GM06990 (cell line): Measurements from ENCODE around the gene RAVER1.
A peak's percentile ranks its signal among the peaks of the same experiment; 100 is the strongest.
"Not testable (repeated sequence)": the region's sequence is repeated elsewhere in the genome, so short reads cannot be mapped to it uniquely, and the experiment has no call there.

Experiments used
- DNase-seq: peaks from one replicate; pipeline ENCODE4 v3.0.0-alpha.2; 2011; ENCODE audit not compliant: insufficient read length; ENCODE audit errors: extremely low read depth
- H3K27me3 ChIP-seq: replicated peaks from 2 replicates; pipeline ENCODE4 v1.6.0; 2011; ENCODE audit warnings: low read length; ENCODE audit not compliant: control insufficient read depth, insufficient read depth
- H3K36me3 ChIP-seq: 2 replicates; pipeline ENCODE4 v1.5.1; 2011; ENCODE audit warnings: low read length; ENCODE audit not compliant: control insufficient read depth, insufficient read depth
- H3K4me3 ChIP-seq: replicated peaks from 2 replicates; pipeline ENCODE4 v1.5.1; 2011; ENCODE audit warnings: low read depth, mild to moderate bottlenecking, control low read depth, low read length
- TF ChIP-seq, protein P1 (sequence below): IDR thresholded peaks from 2 replicates; pipeline ENCODE4 v1.5.1; 2011; ENCODE audit warnings: low read length, control low read depth, mild to moderate bottlenecking, inconsistent platforms; ENCODE audit not compliant: insufficient read depth, poor library complexity, severe bottlenecking

Gene RAVER1, protein sequence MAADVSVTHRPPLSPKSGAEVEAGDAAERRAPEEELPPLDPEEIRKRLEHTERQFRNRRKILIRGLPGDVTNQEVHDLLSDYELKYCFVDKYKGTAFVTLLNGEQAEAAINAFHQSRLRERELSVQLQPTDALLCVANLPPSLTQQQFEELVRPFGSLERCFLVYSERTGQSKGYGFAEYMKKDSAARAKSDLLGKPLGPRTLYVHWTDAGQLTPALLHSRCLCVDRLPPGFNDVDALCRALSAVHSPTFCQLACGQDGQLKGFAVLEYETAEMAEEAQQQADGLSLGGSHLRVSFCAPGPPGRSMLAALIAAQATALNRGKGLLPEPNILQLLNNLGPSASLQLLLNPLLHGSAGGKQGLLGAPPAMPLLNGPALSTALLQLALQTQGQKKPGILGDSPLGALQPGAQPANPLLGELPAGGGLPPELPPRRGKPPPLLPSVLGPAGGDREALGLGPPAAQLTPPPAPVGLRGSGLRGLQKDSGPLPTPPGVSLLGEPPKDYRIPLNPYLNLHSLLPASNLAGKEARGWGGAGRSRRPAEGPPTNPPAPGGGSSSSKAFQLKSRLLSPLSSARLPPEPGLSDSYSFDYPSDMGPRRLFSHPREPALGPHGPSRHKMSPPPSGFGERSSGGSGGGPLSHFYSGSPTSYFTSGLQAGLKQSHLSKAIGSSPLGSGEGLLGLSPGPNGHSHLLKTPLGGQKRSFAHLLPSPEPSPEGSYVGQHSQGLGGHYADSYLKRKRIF

DNA sequence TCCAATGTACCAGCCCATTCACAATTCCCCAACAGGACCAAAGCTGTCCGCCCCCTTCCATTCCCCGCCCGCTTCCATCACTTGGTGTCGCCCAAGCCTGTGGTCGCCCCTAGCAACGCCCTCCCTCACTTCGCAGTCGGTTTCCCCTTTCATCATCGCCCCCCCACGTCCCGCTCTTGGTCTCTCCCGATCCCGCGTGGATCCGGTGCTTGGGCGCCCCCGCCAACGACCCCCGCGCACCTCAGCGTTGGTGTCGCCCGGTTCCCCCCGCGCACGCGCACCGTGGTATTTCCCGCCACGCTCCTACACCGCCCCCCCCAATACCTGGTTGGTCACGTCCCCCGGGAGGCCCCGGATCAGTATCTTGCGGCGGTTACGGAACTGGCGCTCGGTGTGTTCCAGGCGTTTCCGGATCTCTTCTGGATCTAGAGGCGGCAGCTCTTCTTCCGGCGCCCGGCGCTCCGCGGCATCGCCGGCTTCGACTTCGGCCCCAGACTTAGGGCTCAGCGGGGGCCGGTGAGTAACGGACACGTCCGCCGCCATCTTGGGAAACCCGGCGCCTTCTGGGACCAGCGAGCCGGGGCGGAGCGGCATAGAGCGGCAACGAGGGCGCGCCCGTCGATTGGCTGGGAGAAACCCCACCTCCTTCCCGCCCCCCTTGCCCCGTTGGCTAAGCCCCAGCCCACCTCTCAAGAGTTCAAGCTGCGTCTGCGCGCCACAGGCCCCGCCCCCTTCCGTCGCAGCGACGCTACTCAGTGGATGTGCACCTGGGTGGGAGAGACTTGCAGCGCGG, at the start of gene RAVER1:
TSS of gene RAVER1 (minus strand) at position 565 of the 793 bp plus-strand sequence. CDS start at position 543, 22 bp downstream.
- H3K27me3 ChIP-seq: no peaks in the 10 kb centered on the region
- TF ChIP-seq, protein P1, sequence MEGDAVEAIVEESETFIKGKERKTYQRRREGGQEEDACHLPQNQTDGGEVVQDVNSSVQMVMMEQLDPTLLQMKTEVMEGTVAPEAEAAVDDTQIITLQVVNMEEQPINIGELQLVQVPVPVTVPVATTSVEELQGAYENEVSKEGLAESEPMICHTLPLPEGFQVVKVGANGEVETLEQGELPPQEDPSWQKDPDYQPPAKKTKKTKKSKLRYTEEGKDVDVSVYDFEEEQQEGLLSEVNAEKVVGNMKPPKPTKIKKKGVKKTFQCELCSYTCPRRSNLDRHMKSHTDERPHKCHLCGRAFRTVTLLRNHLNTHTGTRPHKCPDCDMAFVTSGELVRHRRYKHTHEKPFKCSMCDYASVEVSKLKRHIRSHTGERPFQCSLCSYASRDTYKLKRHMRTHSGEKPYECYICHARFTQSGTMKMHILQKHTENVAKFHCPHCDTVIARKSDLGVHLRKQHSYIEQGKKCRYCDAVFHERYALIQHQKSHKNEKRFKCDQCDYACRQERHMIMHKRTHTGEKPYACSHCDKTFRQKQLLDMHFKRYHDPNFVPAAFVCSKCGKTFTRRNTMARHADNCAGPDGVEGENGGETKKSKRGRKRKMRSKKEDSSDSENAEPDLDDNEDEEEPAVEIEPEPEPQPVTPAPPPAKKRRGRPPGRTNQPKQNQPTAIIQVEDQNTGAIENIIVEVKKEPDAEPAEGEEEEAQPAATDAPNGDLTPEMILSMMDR: no peak
- H3K36me3 ChIP-seq: peaks cover 35% of the 10 kb centered on the region
- peak; percentile 98 for DNase-seq
- H3K4me3 ChIP-seq: peak within 1 kb of the TSS; percentile 93

DNA sequence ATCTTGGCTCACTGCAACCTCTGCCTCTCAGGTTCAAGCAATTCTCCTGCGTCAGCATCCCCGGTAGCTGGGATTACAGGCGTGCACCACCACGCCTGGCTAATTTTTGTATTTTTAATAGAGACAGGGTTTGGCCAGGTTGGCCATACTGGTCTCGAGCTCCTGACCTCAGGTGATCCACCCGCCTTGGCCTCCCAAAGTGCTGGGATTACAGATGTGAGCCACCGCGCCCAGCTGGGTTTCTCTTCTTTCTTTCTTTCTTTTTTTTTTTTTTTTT, 49.8 kb upstream of the RAVER1 start:
- not testable (repeated sequence) for H3K27me3 ChIP-seq, H3K4me3 ChIP-seq, DNase-seq, H3K36me3 ChIP-seq

DNA sequence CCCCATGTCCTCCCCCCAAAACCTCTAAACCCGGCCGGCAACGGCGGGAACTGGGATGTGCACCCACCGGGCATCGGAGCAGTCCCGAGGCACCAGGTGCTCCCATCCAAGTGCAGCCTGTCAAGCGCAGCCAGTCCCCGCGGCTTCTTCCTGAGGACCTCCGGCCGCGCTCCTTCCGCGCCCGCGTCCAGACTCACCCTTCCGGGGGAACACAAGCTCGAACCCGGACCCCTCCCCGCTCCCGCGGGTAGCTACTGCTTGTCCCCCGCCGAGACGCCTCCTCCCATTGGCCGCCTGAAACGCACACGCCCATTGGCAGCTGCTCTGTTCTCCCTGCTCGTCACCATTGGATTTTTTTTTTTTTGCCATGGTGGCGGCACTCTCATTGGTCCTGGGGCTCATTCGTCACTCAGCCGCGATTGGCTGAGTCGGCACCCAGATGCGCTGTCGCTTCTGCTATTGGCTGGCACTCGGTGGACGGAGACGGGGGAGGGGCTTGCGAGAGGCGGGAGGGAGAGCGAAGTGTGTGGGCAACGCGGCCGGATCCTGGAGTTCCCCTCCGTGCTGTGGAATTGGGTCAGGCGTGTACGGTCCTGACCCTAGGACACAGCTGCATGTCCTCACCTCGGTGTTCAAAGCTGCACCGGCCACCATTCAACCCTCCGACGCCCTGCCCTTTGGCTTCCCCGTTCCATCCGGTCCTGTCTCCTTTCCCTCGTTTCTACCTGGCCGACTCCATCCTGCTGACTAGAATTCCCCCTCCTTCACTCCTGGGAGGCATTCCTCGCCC, 47.2 kb upstream of the RAVER1 start, which contains the start of gene TYK2:
TSS of gene TYK2 (minus strand) at position 260 of the 790 bp plus-strand sequence. CDS start 2,166 bp downstream, outside the sequence.
- peak within 1 kb of the TSS; percentile 98 for H3K4me3 ChIP-seq
- TF ChIP-seq, protein P1: no peak
- H3K27me3 ChIP-seq: no peaks in the 10 kb centered on the region
- peaks cover 10% of the 10 kb centered on the region for H3K36me3 ChIP-seq
- DNase-seq: peak; percentile 99

DNA sequence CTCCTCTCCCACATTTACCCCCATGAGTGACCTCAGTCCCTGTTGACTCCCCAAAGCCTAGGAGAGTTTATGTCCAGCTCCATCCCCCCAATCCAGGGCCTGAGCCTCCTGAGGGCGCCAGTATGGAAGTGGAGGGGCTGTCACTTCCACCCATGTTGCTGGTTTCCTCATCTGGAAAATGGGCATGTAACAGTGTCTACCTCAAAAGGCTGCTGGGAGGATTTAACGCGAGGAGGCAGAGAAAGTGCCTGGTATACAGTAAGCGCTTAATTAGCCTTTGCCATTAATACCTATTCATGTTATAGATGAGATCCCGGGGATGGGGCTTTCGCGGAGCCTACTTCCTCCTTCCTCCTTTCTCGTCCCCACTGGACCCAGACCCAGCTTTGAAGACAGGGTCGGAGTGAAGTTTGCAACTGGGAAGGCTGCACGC, 46.6 kb upstream of the RAVER1 start:
- TF ChIP-seq, protein P1: no peak
- peak overlapping the region; percentile 98 for H3K4me3 ChIP-seq
- H3K27me3 ChIP-seq: no peaks in the 10 kb centered on the region
- DNase-seq: no peak
- H3K36me3 ChIP-seq: peaks cover 12% of the 10 kb centered on the region

DNA sequence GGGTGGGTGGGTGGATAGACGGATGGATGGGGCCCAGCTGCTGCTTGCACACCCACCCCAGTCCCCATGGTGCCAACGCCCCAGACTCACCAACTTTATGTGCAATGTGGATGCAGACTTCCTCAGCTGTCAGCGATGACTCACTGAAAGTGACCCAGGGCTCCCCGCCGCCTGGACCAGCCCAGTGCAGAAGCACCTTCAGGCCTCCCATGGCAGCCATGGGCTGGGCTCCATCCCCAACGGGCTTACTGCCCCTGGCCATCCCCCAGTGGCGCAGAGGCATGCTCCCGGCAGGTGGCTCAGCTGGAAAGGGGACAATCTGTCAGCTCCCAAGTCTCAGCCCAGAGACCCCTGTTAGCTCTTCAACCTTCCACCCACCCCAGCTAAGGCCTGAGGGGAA, 44.8 kb upstream of the RAVER1 start:
- TF ChIP-seq, protein P1: no peak
- no peak for DNase-seq
- Histone ChIP-seq H3K36me3 (peaks cover 13% of the 10 kb centered on the region), H3K4me3 (no peak overlapping the region), H3K27me3 (no peaks in the 10 kb centered on the region)

DNA sequence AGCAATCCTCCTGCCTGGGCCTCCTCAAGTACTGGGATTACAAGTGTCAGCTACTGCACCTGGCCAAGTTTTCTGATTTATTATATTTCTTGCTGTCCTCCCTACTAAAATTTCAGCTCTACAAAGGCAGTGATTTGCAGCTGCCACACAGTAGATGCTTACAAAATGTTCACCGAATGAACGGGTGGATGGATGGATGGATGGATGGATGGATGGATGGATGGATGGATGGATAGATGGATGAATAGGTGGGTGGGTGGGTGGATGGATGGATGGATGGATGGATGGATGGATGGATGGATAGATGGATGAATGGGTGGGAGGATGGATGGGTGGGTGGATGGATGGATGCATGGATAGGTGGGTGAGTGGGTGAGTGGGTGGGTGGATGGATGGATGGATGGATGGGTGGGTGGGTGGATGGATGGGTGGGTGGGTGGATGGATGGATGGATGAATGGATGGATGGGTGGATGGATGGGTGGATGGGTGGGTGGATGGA, 43.9 kb upstream of the RAVER1 start:
- not testable (repeated sequence) for H3K4me3 ChIP-seq, DNase-seq, H3K27me3 ChIP-seq
- peaks cover 17% of the 10 kb centered on the region for H3K36me3 ChIP-seq
